Astrocyte of the spinal cord (primary cell): Measurements from ENCODE around the gene BRAT1.
A peak's percentile ranks its signal among the peaks of the same experiment; 100 is the strongest.

Experiments used
- DNase-seq: peaks from one replicate; pipeline ENCODE4 v3.0.0; 2011; ENCODE audit warnings: low read depth, low spot score
- H3K4me3 ChIP-seq: 2 replicates; pipeline ENCODE4 v1.5.1; 2011; ENCODE audit warnings: low read depth, mild to moderate bottlenecking, low read length, moderate library complexity
- in situ Hi-C: cut with HindIII; loops from 2 replicates; pipeline ENCODE4 v1.10.0; 2017; ENCODE audit warnings: low sequenced_read_pairs
- TF ChIP-seq, protein P1 (sequence below): IDR thresholded peaks from 2 replicates; pipeline ENCODE4 v1.5.1; 2012; ENCODE audit warnings: low read depth, mild to moderate bottlenecking, low read length, inconsistent platforms

The BRAT1 gene

GRCh38 chr7:2575733-2576340, 20.5 kb upstream of the BRAT1 start:
- H3K4me3 ChIP-seq: no peak overlapping the region
- TF ChIP-seq, protein P1, sequence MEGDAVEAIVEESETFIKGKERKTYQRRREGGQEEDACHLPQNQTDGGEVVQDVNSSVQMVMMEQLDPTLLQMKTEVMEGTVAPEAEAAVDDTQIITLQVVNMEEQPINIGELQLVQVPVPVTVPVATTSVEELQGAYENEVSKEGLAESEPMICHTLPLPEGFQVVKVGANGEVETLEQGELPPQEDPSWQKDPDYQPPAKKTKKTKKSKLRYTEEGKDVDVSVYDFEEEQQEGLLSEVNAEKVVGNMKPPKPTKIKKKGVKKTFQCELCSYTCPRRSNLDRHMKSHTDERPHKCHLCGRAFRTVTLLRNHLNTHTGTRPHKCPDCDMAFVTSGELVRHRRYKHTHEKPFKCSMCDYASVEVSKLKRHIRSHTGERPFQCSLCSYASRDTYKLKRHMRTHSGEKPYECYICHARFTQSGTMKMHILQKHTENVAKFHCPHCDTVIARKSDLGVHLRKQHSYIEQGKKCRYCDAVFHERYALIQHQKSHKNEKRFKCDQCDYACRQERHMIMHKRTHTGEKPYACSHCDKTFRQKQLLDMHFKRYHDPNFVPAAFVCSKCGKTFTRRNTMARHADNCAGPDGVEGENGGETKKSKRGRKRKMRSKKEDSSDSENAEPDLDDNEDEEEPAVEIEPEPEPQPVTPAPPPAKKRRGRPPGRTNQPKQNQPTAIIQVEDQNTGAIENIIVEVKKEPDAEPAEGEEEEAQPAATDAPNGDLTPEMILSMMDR: no peak
- in situ Hi-C loops: no loop called here
- DNase-seq: peak; percentile 5

- TF ChIP-seq, protein P1: no peak
- in situ Hi-C loops: no loop called here
- H3K4me3 ChIP-seq: no peak overlapping the region
- no peak for DNase-seq
Measured at GRCh38 chr7:2575046-2575732, 19.9 kb upstream of the BRAT1 start.

DNA sequence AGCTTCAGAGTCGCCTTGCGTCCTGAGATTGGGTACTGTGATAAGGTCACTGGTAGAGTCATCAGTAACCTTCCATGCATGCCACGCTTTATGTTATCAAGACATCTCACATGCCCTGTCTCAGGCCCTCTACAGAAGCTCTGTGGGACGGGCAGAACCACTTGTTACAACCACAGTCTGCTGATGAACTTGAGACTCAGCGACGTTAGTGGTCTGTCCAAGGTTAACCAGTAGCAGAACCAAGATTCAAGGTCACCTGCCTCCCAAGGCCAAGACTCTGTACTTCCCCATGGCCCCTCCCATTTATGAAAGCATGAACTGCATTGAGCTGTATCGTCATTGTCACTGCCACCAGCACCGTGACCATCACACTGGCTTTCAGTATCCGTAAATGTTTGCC, 18.4 kb upstream of the BRAT1 start:
- H3K4me3 ChIP-seq: no peak overlapping the region
- in situ Hi-C loops: no loop called here
- TF ChIP-seq, protein P1: no peak
- DNase-seq: no peak

DNA sequence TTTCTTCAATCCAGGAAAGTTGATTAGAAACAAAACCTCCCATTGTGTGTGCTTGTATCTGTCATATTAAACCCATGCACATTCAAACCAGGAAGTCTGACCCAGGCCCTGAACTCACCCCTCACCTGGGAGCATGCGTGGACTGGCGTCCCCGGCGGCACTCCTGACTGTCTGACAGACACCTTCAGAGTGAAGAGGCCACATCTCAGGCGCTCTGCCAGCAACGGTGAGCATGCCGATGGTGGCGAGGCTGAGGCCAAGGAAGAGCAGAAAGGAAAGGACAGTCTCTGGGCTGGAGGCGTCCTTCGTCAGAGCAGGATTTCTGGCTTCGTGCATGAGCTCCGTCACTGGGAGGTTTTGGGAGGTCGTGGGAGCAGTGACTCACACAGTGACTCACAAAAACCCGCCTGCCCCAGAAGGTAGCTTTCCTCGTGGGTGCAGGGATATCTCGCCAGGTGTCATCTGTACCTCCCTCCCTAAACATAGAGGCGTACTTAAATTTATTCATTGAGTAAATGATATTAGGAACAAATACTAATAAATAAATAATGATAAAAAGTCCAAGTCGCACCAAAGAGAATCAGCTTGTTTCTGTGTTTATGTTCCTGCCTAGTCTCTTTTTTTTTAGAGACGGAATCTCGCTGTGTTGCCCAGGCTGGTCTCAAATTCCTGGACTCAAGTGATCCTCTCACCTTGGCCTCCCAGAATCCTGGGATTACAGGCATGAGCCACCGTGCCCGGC, 16.9 kb upstream of the BRAT1 start:
- in situ Hi-C loops: no loop called here
- DNase-seq: peak; percentile 53
- TF ChIP-seq, protein P1: no peak
- H3K4me3 ChIP-seq: no peak overlapping the region

DNA sequence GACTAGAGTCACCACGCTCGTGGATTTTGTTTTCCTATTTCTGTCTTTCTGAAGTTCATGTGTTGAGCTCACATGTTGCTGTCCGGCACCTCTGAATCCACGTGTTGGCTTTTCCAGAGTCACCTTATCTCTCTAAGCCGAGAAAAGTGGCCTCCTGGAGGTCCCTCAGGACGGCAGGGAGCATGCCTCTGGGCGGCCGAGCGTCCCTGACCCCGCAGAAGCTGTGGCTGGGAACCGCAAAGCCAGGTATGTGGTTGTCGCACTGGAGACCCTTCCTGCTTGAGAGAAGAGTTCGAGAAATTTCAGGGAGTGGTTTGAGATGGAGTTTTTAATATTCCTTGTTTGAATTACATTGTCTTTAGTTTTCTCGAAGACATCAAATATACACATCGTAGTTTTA, 16.1 kb upstream of the BRAT1 start:
- TF ChIP-seq, protein P1: no peak
- no peak for DNase-seq
- in situ Hi-C loops: no loop called here
- H3K4me3 ChIP-seq: no peak overlapping the region

DNA sequence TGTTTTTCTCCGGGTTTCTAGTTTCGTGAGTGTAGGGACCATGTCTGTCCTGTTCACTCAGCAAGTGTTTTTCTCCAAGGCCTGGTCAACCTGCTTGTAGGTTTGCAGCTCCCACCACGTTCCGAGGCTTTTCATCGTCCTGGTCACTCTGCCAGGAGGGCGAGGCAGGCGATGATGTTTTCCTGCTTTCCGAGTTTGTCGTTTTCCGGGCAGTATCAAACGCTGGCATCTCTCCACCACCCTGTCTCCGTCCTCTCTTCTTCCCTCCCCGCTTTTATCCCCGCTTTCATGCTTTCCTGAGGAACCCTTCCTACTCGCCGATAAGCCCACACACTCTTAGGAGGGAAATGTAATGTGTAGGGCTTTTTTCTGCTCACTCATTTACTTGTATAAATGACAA, 14.7 kb upstream of the BRAT1 start:
- DNase-seq: no peak
- no peak overlapping the region for H3K4me3 ChIP-seq
- TF ChIP-seq, protein P1: no peak
- in situ Hi-C loops: no loop called here
